MM.1S (cell line): ENCODE measurements around the gene PCIF1.

Experiments
- CTCF ChIP-seq: fragments of 300-600 bp; sonication (generic); IDR thresholded peaks from 2 replicates; pipeline ENCODE4 v1.5.1; 2016; ENCODE audit warnings: antibody characterized with exemption, low read length, mixed read lengths
- EZH2 ChIP-seq: fragments of 300-600 bp; sonication (generic); optimal IDR thresholded peaks from 2 replicates; pipeline ENCODE3; 2017; ENCODE audit warnings: low read depth, mild to moderate bottlenecking, antibody characterized with exemption, low read length, mixed read lengths

DNA sequence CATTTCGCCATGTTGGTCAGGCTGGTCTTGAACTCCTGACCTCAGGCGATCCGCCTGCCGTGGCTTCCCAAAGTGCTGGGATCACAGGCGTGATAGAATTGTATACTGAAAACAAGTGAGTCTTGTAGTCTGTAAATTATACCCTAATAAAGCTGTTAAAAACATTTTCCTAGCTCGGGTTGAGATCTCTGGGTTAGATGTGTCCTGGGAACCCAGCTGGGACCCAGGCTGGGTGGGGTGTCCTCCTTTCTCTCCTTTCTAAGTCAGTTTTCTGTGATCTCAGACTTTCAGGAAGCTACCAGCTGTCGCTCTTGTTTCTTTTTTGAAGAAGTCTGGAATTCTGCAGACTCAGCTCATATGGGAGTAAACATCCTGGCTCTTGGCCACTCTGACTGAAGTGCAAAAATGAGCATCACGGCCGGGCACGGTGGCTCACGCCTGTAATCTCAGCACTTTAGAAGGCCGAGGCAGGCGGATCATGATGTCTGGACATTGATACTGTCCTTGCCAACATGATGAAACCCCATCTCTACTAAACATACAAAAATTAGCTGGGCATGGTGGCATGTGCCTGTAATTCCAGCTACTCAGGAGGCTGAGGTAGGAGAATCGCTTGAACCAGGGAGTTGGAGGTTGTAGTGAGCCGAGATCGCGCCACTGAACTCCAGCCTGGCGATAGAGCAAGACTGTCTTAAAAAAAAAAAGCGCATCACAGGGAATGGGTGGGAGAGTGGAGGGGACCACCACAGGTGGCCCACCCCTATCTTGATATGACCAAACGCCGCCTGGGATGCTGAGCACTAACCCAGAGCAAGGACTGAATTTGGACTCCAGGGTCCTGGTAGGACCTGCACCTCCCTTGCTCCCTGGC, 9.9 kb upstream of the PCIF1 start:
- TF ChIP-seq CTCF, result no peak
- TF ChIP-seq EZH2, result no peak
